SIG-M5 treated with dmso at 0.1 percent for 504 hours (cell line): ENCODE data around the gene NPNT.
A peak's percentile ranks its signal among the peaks of the same experiment; 100 is the strongest.
"Not testable (repeated sequence)": the region's sequence is repeated elsewhere in the genome, so short reads cannot be mapped to it uniquely, and the experiment has no call there.

Experiments used
- DNase-seq: peaks from one replicate; lab custom pipeline; 2025; ENCODE audit not compliant: unreplicated experiment; lab: John Stamatoyannopoulos, UW

NPNT gene

GRCh38 chr4:105894660-105895582 lies at the start of gene NPNT:
Gene NPNT, plus strand, starts transcription at chr4:105895471. Its CDS starts 182 bp downstream, at chr4:105895653.
- no peak for DNase-seq

DNA sequence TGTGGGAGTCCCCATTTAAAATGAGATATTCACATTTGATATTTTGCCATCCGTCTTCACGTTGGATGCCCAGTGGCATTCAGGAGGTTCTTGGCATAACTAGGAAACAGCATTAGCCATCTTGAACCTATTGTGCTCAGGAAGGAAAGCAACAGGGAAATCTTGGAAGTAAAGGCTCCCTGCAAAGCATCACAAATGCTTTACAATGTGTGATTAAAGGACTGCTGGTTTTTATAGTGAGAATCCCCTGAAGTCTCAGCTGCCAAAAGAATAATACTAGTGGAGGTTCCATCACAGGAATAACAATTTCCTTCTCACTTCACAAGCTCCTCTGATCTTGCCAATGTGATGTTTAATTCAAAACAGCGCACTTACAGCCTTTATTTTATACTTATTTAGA lies 49.7 kb upstream of the NPNT start:
- no peak for DNase-seq

GRCh38 chr4:105848359-105848758 lies 46.9 kb upstream of the NPNT start:
- not testable (repeated sequence) for DNase-seq

DNA sequence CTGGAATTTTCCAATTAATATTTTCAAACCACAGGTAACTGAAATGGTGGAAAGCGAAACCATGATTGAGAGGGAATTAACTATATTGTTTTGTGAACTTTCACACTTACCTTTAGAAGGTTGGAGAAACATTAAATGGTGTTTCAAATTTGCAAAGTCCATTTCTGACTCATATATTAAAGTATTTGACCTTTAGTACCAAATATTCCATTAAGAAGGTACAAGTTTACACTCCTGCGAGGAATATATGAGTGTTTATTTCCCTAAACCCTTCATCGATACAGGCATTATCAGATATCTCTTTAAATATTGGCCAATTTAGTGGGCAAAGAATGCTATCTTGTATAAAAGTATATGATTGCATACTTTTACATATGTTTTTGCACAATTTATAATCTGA lies 44.1 kb upstream of the NPNT start:
- no peak for DNase-seq

GRCh38 chr4:105852230-105852629 lies 43.0 kb upstream of the NPNT start:
- not testable (repeated sequence) for DNase-seq

GRCh38 chr4:105858466-105859040 lies 36.7 kb upstream of the NPNT start:
- no peak for DNase-seq

DNA sequence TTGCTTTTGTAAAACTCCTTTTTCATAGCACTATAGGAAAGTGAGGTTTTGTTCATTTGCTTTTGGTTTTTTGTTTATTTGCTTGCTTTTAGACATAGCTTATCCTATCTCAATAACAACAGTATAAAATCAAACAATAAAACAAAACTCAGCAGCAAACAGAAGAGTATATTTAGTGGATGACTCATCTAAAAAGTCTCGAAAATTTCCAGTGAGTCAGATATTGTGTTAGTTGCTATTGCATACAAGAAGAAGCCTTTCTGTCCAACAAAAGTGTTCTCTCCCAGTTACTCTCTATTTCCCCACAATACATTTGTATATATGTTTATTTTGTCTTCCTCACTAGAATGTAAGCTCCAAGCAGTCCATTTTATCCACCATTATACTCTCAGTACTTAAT lies 36.0 kb upstream of the NPNT start:
- DNase-seq, result peak; percentile 25

DNA sequence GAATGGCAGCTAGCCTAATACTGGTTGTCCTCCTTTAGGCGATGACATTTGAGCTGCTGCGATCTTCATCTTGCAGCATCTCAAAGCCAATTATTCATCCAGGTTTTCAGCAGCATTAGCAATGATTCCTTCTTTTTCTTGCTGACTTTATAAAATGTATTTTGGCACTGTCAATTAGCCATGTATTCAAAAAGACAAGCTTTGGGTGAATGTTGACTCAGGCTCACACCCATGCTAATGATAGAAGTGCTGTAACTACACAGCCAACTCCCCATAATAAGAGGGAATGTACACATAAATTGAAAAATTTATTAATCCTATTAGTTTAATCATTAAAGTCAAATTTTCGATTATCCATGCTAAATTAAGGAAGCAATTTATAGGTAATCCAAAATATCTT lies 24.3 kb upstream of the NPNT start:
- DNase-seq, result no peak

DNA sequence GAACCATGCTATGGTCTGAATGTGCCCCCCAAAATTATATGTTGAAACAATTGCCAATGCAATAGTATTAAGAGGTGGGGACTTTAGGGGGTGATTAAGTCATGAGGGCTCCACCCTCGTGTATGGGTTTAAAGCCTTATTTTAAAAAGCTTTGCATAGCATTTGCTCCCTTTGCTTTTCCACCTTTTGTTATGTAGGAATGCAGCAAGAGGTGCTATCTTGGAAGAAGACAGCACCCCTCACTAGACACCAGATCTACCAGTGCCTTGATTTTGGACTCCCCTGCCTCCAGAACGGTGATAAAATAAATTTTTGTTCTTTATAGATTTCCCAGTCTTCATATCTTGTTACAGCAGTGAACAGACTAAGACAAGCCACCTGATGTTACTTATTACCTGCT lies 23.3 kb upstream of the NPNT start:
- DNase-seq, result no peak

- no peak for DNase-seq
Measured at GRCh38 chr4:105875233-105875632, 20.0 kb upstream of the NPNT start.

DNA sequence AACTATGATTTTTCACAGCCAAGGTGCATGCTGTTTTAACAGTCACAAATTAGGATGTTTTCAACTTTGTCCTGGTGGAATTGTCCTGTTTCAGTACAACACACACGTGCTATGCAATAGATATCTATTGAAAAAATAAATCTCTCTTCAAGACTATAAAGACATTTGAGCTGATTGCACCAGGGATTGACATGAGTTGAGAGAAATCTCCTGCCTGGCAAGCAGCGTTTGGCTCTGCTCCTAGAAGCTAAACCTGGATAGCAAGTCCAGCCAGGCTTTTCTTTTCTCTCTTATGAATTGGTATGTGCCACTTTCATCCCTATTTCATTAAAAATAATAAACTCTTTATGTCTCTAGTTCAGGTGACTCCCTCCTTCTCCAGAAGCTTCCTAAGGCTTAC lies 16.6 kb upstream of the NPNT start:
- no peak for DNase-seq

GRCh38 chr4:105887508-105887907 lies 7.8 kb upstream of the NPNT start:
- DNase-seq, result no peak

DNA sequence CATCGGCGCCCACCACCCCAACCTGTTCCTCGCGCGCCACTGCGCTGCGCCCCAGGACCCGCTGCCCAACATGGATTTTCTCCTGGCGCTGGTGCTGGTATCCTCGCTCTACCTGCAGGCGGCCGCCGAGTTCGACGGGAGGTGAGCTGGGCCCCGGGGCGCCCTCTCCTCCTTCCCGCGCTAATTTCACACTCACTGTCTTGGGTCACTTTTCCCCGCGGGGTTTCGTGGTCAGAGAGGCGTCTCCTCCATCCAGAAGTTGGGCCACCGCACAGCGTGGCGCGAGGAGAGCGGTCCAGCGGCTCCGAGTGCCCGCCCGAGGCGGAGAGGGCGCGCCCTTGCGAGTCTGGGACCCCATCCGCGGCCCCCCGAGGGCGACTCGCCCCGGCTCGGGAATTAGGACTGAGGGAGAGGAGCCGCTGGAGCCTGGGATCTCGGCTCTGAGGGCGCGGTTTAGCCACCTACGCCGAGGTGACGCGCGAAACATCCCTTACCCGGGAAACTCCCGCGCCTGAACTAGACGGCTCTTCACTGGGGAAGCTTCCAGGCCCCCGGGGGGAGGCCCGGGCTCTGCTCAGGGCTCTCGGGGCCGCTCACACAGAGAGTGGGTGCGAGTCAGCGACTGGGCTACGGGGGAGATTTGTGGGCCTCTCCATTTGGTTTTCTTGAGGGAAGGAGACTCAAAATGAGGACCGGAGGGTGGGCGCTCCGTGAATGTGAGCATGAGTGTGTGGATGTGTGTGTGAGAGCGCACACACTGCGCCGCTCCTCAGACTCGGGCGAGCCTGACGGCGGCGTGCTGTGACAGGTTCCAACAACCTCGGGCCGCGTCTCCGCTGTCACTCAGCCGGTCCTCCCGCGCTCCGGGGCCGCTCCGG lies 551 bp downstream of the NPNT start:
- no peak for DNase-seq

DNA sequence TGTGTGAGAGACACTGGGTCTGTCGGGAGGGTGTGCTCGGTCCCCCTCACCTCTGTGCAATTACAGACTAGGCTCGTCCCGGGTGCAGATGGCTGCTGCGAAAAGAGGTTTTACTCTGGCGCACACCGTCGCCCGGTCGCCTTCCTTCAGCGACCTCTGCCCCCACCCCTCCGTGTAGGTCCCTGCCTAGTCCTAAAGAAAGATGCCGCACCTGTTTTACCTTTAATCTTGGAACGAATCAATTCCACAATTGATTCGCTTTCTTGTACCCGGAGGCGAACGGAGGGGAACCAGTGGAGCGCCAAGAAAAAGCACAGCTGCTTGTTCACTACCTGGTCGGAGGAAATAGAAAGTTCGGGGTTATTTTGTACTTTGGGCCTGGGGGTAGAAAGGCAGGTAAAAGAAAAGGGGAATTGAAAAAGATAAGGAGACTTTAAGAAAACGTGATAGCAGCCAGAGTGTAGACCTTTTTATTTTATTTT lies 1.2 kb downstream of the NPNT start:
- no peak for DNase-seq

- DNase-seq, result no peak
Measured at GRCh38 chr4:105896984-105897775, 1.9 kb downstream of the NPNT start.

GRCh38 chr4:105900541-105900940 lies 5.3 kb downstream of the NPNT start:
- no peak for DNase-seq

- DNase-seq, result no peak
Measured at GRCh38 chr4:105902550-105903262, 7.4 kb downstream of the NPNT start.

DNA sequence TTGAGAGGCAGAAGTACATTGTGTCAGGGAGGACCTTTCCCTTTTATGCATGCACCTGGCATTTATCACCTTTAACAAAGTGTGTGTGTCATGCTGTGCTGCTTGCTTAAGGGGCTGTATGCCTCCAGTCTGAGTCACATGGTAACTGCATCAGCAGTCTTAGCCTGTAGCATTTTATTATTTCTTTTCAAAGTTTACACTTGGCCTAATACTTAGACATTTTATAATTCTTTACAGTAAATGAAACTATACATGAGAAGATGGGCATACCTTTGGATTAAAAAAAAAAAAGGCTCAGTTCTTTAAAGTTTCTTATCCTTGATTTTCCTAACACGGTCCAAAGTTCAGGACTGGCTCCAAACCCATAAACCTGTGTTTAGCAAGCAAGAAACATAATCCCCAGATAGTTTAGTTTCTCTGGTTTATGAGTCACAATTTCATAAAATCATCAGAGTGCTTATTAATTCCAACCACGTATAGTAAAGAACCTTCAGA lies 14.6 kb downstream of the NPNT start:
- DNase-seq, result no peak

- no peak for DNase-seq
Measured at GRCh38 chr4:105911426-105911825, 16.2 kb downstream of the NPNT start.

- DNase-seq, result no peak
Measured at GRCh38 chr4:105912633-105913032, 17.4 kb downstream of the NPNT start.
